GM19468 (cell line): Measurements from ENCODE around the gene RNF220.
"Not testable (repeated sequence)": the region's sequence is repeated elsewhere in the genome, so short reads cannot be mapped to it uniquely, and the experiment has no call there.

Source experiments
- ATAC-seq: cut with Tn5 transposase; IDR thresholded peaks from one replicate; pipeline ENCODE4 v1.9.1; 2021; ENCODE audit warnings: mild to moderate bottlenecking, moderate library complexity, moderate number of reproducible peaks; ENCODE audit not compliant: unreplicated experiment; ENCODE audit errors: extremely low read depth

RNF220 gene

GRCh38 chr1:44484155-44484688 is 79.2 kb downstream of the RNF220 start:
- ATAC-seq = no peak

- ATAC-seq = no peak
These were observed 80.3 kb downstream of the RNF220 start for GRCh38 chr1:44485229-44485933.

GRCh38 chr1:44485934-44486460 is 80.9 kb downstream of the RNF220 start:
- no peak for ATAC-seq

DNA sequence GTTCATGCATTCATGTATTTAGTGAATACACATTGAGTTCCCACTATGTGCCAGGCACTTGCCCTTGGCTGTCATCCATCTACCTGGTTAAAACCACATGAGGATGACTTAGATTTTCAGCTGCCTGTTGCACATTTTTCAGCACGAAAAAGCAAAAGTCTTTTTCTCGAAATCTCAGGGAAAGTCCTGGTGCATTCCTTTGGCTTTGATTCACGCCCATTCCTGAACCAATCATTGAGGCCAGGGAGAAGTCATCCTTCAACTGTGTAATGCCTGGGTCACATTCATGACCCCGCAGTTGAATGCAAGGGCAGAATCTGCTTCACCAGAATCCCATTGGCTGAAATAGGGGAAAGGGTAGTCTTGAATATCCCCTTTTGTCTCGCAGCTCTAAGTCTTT is 84.4 kb downstream of the RNF220 start:
- no peak for ATAC-seq

GRCh38 chr1:44496541-44497171 is 91.6 kb downstream of the RNF220 start:
- no peak for ATAC-seq

- ATAC-seq = no peak
These were observed 92.5 kb downstream of the RNF220 start for GRCh38 chr1:44497422-44498170.

GRCh38 chr1:44499306-44499705 is 94.3 kb downstream of the RNF220 start:
- no peak for ATAC-seq

DNA sequence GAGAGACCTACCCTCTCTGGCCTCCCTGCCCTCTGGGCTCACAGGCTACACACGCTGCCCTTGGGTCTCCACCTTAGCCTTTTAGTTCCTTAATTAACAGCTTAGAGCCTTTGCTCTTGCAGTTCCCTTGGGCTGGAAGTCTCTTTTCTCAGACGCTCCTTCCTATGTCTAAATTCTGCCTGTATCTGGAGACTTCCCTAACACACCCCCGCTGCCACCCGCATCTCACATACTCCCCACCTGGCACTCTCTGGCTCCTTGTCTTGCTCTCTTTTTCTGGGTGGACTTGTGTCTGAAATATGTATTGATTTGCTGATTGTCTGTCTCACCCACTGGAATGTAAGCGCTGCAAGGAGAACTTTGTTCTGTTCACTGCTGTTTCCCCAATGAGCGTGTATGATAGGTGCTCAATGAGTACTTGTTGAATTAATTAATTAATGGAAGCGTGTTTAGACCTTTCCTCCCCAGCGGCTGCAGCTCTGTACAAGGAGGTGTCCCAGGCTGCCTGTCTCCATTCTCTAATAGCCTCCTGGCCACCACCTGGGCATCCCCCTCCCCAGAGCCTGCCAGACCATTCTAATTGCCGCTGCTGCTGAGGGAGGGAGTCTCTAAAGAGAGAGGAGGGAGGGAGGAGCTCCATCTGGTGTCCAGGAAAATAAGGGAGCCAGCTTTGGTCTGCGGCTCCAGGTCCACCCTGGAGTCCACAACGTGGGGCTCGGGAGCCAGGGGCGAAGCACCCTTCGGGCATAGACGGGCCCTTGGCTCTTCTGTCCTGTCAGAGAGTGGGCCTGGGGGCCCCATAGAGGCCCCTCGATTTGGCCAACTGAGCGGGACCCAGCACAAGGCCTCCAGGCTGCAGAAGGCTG is 95.4 kb downstream of the RNF220 start:
- ATAC-seq = no peak

DNA sequence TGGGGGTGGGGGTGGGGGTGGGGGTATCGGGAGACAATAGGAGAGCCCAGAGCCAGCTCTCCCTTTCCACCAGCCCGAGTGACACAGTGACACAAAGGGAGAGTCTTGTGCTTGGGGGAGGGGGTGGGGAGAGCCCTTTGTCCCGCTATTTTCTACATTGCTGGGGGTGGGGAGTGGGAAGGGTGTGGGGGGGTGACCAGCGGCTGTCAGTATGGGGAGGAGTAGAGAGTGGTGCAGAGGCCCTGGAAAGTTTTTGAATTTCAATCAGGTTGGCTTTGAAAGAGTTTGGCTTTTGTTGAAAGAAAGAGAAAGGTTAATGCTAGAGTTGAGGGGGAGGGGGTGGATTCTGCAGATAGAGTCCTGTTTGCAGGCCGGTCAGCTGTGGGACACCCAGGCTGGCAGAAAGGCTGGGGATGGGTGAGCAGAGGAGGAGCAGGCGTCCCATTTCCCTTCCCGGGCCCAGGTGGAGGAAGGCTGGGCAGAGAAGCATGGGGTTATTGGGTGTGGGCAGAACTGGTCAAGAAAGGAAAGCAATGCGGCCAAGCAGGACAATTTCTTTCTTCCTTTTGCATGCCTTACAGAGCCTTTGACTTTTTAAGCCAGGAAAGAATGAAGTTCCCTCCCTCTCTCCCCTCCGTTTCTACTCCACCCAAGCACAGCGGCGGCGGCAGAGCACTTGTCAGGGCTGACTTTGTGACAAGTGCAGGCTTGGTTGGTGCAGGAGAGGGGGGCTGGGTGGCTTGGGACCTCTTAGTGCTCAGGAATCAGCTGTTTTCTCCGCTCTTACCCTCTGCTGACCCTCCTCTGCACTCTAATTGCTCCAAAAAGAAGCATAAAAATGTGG is 96.2 kb downstream of the RNF220 start:
- ATAC-seq = no peak

DNA sequence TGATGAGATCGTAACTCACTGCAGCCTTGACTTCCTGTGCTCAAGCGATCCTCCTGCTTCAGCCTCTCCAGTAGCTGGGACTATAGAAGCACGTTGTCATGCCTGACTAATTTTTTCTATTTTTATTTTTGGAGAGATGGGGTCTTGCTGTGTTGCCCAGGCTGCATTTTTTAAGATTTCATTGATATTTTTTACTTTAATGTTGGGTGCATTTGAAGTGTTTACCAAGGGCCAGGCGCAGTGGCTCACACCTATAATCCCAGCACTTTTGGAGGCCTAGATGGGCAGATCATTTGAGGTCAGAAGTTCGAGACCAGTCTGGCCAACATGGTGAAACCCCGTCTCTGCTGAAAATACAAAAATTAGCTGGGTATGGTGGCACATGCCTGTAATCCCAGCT is 97.8 kb downstream of the RNF220 start:
- not testable (repeated sequence) for ATAC-seq

DNA sequence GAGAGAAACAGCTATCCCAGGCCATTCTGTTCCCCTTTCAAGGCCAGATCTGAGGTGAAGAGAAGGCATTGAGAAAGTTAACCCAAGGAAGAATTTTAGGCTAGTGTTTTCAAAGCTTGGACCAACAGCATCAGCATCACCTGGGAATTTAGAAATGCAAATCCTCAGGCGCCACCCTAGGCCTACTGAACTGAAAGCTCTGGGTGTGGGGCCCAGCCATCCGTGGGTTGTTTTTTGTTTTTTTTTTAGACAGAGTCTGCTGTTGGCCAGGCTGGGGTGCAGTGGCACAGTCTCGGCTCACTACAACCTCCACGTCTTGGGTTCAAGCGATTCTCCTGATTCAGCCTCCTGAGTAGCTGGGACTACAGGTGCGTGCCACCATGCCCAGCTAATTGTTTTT is 98.6 kb downstream of the RNF220 start:
- ATAC-seq = no peak

DNA sequence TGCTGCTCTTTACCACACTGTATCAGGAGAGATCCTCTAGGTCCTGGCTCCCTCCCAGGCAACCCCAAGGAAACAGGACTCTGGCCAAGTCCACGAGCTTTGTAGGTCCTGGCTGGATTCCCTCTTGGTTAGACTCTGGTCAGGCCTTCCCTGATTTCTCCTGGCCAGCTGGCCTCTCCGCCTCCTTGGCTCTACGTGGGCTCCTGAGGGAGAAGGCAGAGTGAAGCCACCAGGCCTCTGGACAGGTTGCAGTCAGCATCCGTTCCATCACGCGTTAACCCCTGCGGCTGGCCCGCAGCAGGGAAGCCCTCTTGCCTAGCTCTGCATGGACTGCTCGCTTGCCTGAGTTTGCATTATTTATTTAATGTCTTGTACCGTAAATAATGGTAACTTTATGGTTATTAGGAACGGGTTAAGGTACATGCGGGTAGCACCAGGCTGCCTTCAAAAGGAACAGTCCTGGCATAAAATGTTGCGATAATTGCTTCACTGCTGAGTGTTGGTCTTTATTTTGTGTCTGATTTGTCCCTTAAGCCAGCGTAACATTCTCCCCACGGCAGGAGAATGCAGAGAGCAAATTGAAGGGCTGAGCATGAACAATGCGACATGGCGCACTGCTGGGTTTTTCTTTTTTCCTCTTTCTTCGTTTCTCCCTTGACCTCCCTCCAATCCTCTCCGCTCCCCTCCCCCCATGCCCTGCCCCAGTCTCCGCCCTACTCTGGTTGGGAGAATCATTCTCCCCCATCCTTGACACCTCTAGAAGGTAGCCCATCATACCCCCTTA is 100.3 kb downstream of the RNF220 start:
- ATAC-seq = no peak

GRCh38 chr1:44507490-44508396 is 102.7 kb downstream of the RNF220 start:
- ATAC-seq = no peak

DNA sequence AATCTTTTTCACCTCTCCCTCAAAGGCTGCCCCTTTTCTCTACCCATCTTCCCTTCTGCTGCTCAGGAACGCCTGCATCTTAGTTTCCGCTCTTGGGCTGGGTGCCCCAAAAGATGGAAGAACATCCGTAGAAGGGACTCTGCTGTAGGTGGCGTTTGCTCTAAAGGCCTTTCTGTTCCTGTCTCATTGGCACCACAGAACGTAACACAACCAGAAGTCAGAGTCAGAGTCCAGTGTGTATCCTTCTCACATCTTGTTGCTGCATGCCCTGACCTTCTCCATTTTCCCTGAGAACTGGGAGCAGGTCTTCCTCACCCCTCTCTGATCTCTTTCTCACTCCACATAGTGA is 103.3 kb downstream of the RNF220 start:
- ATAC-seq = no peak

DNA sequence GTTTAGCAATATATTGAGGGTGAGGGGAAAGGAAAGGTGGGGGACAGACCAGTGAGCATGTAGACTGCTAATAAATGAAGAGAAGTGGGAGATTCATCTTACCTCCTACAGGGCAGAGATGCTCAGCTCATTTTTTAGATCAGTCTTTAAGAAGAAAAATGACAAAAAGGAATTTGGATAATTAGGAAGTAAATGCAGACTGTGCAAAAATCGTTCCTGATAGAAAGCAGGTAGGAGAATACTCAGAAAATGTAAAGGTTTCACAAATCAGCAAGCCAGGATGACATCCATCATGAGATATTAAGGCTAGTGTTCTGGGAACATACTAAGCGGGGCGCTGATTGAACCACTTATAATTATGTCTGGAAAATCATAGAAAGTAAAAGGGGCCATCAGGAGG is 106.3 kb downstream of the RNF220 start:
- no peak for ATAC-seq

- no peak for ATAC-seq
These were observed 106.7 kb downstream of the RNF220 start for GRCh38 chr1:44511769-44512168.

- ATAC-seq = no peak
These were observed 107.3 kb downstream of the RNF220 start for GRCh38 chr1:44512313-44512885.
